Stomach (tissue), 9 donors: Measurements from ENCODE around the gene ADGRG1. TPM values are rescaled to one million over a fixed set of nuclear protein-coding genes. Genes with fewer than 3 reads are reported as not detected.
A peak's percentile ranks its signal among the peaks of the same experiment; 100 is the strongest.

ENCODE experiments used
- DNase-seq, 2 donors: peaks; one replicate each; pipeline versions ENCODE4 v3.0.0 to v3.0.0-alpha.2; 2013 to 2019
- H3K27ac ChIP-seq, 5 donors: fragments of 200-600 bp in 4 of 5; sonication (generic) in 4 of 5; one replicate each; pipeline ENCODE4 v1.5.1; 2013 to 2019; ENCODE audit warnings: mild to moderate bottlenecking in 1 of 5, moderate library complexity in 1 of 5
- H3K27me3 ChIP-seq, 3 donors: fragments of 200-600 bp; sonication (generic); one replicate each; pipeline ENCODE4 v1.5.1; 2017 to 2019; ENCODE audit warnings: mixed run types in 1 of 3
- H3K36me3 ChIP-seq, 4 donors: fragments of 200-600 bp; sonication (generic); 1 replicate in 3 of 4; 2 replicates in 1 of 4; pipeline ENCODE4 v1.5.1; 2016 to 2019
- H3K4me1 ChIP-seq, 4 donors: fragments of 200-600 bp; sonication (generic); one replicate each; pipeline ENCODE4 v1.5.1; 2016 to 2019
- H3K4me3 ChIP-seq, 4 donors: fragments of 200-600 bp; sonication (generic) in 3 of 4; one replicate each; pipeline ENCODE4 v1.5.1; 2016 to 2019; ENCODE audit warnings: mild to moderate bottlenecking in 1 of 4
- H3K9me3 ChIP-seq, 4 donors: fragments of 200-600 bp; sonication (generic); one replicate each; pipeline ENCODE4 v1.5.1; 2016 to 2019
- CTCF ChIP-seq, 7 experiments: fragments of 450-650 bp in 4 of 7; fragments of 200-600 bp in 3 of 7; sonication (generic) in 3 of 7; IDR thresholded peaks; one replicate each; pipeline ENCODE4 v1.5.1; 2016 to 2019; ENCODE audit warnings: antibody characterized with exemption in 7 of 7, control low read depth in 2 of 7, mild to moderate bottlenecking in 1 of 7
- EP300 ChIP-seq: sonication (generic); formaldehyde crosslinking; IDR thresholded peaks from one replicate; pipeline ENCODE4 v1.6.1; 2017; ENCODE audit warnings: antibody characterized with exemption
- POLR2A ChIP-seq, 4 donors: fragments of 450-650 bp; IDR thresholded peaks; one replicate each; pipeline ENCODE4 v1.6.1; 2016; ENCODE audit warnings: antibody characterized with exemption in 4 of 4, control low read depth in 2 of 4, mild to moderate bottlenecking in 1 of 4, moderate library complexity in 1 of 4
- POLR2AphosphoS5 ChIP-seq, 3 donors: sonication (generic); formaldehyde crosslinking; IDR thresholded peaks; one replicate each; pipeline ENCODE4 v1.6.1; 2016; ENCODE audit warnings: antibody characterized with exemption in 3 of 3
- WGBS, 5 donors: extraction: QIAGEN DNeasy Blood & Tissue Kit in 3 of 5; methylation state at CpG; one replicate each; pipeline versions ENCODE4 v1.1.5 to v1.1.7; 2013 to 2018; 5-methylcytosine and 5-hydroxymethylcytosine counted together
- intact Hi-C: fragments of 100-400 bp; cut with DNase I; formaldehyde crosslinking; loops from one replicate; pipeline ENCODE4 v1.15.1; 2023; ENCODE audit warnings: low total_unique reads
- polyA plus RNA-seq, 3 donors: library from polyadenylated mRNA; stranded (reverse); fragments of 200-250 nt; gene quantifications; one replicate each; pipeline ENCODE4 v1.2.3, GENCODE V29; 2013
- total RNA-seq, 5 donors: library from RNA; depleted of rRNA; stranded (reverse); fragments of >200 nt; gene quantifications; one replicate each; pipeline versions ENCODE4 v1.1.0 to v1.2.3, GENCODE V29; 2014 to 2016
- donor health status: healthy with polysubstance abuse.
- donor health status: Bipolar disorder and iron deficiency.
- donor health status: healthy.

The ADGRG1 gene
- total and polyA plus RNA-seq, 8 donors, result 8.9 to 84.8 (median 32.1) TPM

DNA sequence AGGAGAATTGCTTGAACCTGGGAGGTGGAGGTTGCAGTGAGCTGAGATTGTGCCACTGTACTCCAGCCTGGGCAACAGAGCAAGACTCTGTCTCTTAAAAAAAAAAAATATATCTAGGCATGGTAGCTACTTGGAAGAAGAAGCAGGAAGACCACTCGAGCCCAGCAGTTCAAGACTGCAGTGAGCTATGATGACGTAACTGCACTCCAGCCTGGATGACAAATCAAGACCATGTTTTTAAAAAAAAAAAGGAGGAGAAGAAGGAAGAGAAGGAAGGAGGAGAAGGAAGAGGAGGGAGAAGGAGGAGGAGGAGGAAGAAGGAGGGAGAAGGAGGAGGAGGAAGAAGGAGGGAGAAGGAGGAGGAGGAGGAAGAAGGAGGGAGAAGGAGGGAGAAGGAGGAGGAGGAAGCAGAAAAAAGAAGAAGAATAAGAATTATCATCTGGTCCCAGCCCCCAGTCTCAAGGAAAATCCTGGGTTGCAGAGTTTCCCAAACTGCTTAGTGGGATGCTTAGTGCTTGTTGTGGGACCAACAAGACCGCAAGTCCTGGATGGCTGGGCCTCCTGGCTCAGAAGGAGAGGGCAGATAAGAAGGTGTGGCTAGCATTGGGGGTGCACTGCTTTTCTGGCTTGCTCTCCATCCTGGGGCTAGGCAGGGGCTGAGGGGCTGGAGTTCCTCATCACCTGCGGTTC is 62.5 kb downstream of the ADGRG1 start:
- Histone ChIP-seq H3K27ac (peak overlapping the region in 1 of 5 donors; percentile 42), H3K4me3 (no peak overlapping the region), H3K36me3 (no peaks in the 10 kb centered on the region), H3K4me1 (peaks cover 7 to 34% (median 14%) of the 10 kb centered on the region in 4 donors), H3K9me3 (no peaks in the 10 kb centered on the region), H3K27me3 (peaks cover 0 to 13% (median 0%) of the 10 kb centered on the region in 3 donors)
- TF ChIP-seq EP300 (no peak), POLR2A (IDR thresholded peaks at IDR 0.05) (no peak), CTCF (IDR thresholded peaks at IDR 0.05) (no peak), POLR2AphosphoS5 (IDR thresholded peaks at IDR 0.05) (no peak)
- WGBS, 5 donors, result 59 to 89% (median 78%) methylated on average over 4 of the region's 4 CpGs
- DNase-seq, result no peak
- intact Hi-C loops, result no loop called here

DNA sequence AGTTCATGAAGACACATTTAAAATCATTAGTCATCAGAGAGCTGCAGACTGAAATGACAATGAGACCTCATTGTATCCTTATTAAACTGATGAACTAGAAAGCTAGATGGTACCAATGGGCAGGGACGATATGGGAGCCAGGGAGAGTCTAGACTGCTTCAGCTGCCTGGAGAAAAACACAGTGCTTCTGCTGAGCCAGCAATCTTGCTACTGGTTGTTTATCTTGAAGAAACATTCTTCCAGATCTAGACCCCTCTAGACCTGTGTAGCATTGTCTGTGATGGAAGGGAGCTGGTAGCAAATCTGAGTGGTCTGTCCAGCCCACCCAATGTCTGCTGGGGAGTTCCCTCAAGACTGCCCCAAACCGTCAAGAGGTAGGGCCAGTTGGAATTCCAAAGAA is 64.2 kb downstream of the ADGRG1 start:
- WGBS, 5 donors, result 47 to 79% (median 66%) methylated on average over 1 to 2 of the region's 2 CpGs
- Histone ChIP-seq H3K27me3 (peaks cover 0 to 13% (median 0%) of the 10 kb centered on the region in 3 donors), H3K36me3 (no peaks in the 10 kb centered on the region), H3K27ac (no peak overlapping the region), H3K4me3 (no peak overlapping the region), H3K4me1 (peaks cover 7 to 34% (median 14%) of the 10 kb centered on the region in 4 donors), H3K9me3 (no peaks in the 10 kb centered on the region)
- TF ChIP-seq CTCF (IDR thresholded peaks at IDR 0.05) (no peak), POLR2AphosphoS5 (IDR thresholded peaks at IDR 0.05) (no peak), EP300 (no peak), POLR2A (IDR thresholded peaks at IDR 0.05) (no peak)
- DNase-seq, result no peak
- intact Hi-C loops, result no loop called here

DNA sequence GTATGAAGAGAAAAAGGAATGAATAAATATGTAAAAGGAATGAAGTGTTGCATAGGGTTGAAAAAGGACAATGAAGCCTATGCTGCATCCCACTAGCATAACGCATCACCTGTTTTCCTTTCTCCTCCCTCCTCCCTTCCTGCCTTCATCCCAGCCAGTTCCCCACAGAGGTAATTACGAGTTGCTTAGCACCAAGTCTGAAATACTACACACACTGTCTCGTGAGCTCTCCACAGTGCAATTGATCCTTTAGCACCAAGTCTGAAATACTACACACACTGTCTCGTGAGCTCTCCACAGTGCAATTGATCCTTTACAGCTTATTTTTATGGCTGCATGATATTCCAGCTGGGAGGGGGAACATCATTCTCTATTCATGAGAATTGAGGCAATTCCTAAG is 65.1 kb downstream of the ADGRG1 start:
- Histone ChIP-seq H3K4me3 (no peak overlapping the region), H3K27ac (no peak overlapping the region), H3K36me3 (no peaks in the 10 kb centered on the region), H3K4me1 (peaks cover 7 to 34% (median 14%) of the 10 kb centered on the region in 4 donors), H3K9me3 (no peaks in the 10 kb centered on the region), H3K27me3 (peaks cover 0 to 13% (median 0%) of the 10 kb centered on the region in 3 donors)
- 65 to 92% (median 86%) methylated on average over 4 of the region's 4 CpGs for WGBS, 5 donors
- intact Hi-C loops, result no loop called here
- TF ChIP-seq POLR2A (IDR thresholded peaks at IDR 0.05) (no peak), POLR2AphosphoS5 (IDR thresholded peaks at IDR 0.05) (no peak), EP300 (no peak), CTCF (IDR thresholded peaks at IDR 0.05) (no peak)
- no peak for DNase-seq

DNA sequence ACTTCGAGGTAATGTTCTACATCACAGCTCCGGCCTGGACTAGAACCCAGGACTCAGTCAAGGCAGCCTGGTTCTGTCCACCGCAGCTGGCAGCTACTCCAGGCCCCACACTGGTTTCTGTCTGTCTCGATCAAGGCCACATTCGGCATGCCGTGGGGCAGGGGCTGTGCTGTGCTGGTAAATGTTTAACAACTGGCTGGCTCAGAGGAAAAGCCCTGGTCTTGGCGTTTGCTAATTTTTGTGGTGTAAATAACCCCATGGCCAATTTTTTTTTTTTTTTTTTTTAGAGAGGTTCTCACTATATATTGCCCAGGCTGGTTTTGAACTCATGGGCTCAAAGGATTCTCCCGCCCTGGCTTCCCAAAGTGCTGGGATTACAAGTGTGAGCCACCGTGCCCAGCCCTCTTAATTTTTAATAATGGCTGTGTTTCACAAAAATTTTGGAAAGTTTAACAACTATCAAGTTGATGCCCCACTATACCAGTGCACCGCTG is 65.8 kb downstream of the ADGRG1 start:
- H3K27me3 ChIP-seq, result peaks cover 0 to 13% (median 0%) of the 10 kb centered on the region in 3 donors
- peaks cover 0 to 26% (median 7%) of the 10 kb centered on the region in 4 donors for H3K4me1 ChIP-seq
- H3K27ac ChIP-seq, result peak overlapping the region in 2 of 5 donors; percentile 2 to 35
- H3K36me3 ChIP-seq, result no peaks in the 10 kb centered on the region
- 44 to 51% (median 50%) methylated on average over 10 of the region's 10 CpGs for WGBS, 5 donors
- DNase-seq, result peak in 1 of 2 donors; percentile 62
- no peaks in the 10 kb centered on the region for H3K9me3 ChIP-seq
- intact Hi-C loops, result no loop called here
- no peak overlapping the region for H3K4me3 ChIP-seq
- TF ChIP-seq POLR2A (IDR thresholded peaks at IDR 0.05) (no peak), CTCF (IDR thresholded peaks at IDR 0.05) (no peak), POLR2AphosphoS5 (IDR thresholded peaks at IDR 0.05) (no peak), EP300 (no peak)
